ENCODE results near the gene OSGEPL1. TPM values are rescaled to one million over a fixed set of nuclear protein-coding genes. Genes with fewer than 3 reads are reported as not detected.

OSGEPL1 gene
- total and polyA plus RNA-seq, 2 of the 4 experiments (the other 2 are of a cell fraction) = 5.0 to 6.8 TPM

- H3K18ac ChIP-seq (ENCODE audit: low read depth, low read length) = no peak overlapping the region
- H4K20me1 ChIP-seq (ENCODE audit: insufficient read depth, low read length) = no peaks in the 10 kb centered on the region
- TF ChIP-seq MXI1 (IDR thresholded peaks at IDR 0.05; ENCODE audit: borderline replicate concordance, low read depth, low read length) (no peak), CEBPB (IDR thresholded peaks at IDR 0.05; ENCODE audit: low read depth, low read length) (no peak), NFE2L2 (IDR thresholded peaks at IDR 0.05; ENCODE audit: low read depth, low read length) (no peak), MAZ (IDR thresholded peaks at IDR 0.05; ENCODE audit: borderline replicate concordance, low read depth, low read length) (no peak), MAFK (IDR thresholded peaks at IDR 0.05; ENCODE audit: low read depth, low read length) (no peak), RCOR1 (IDR thresholded peaks at IDR 0.05; ENCODE audit: insufficient replicate concordance, low read length) (no peak), CTCF (conservative IDR thresholded peaks at IDR 0.05; ENCODE audit: low read depth, low read length) (no peak), RAD21 (IDR thresholded peaks at IDR 0.05; ENCODE audit: low read length) (no peak), CHD1 (IDR thresholded peaks at IDR 0.05; ENCODE audit: low read depth, low read length) (no peak), FOS (IDR thresholded peaks at IDR 0.05; ENCODE audit: low read depth, low read length) (no peak), RFX5 (IDR thresholded peaks at IDR 0.05; ENCODE audit: low read depth, low read length) (no peak), SMC3 (IDR thresholded peaks at IDR 0.05; ENCODE audit: low read depth, low read length) (no peak), USF2 (IDR thresholded peaks at IDR 0.05; ENCODE audit: low read depth, low read length) (no peak), BHLHE40 (IDR thresholded peaks at IDR 0.05; ENCODE audit: low read depth, low read length) (no peak), ELK1 (IDR thresholded peaks at IDR 0.05; ENCODE audit: borderline replicate concordance, low read depth, low read length) (no peak), POLR2A (IDR thresholded peaks at IDR 0.05; ENCODE audit: low read depth, low read length) (no peak)
- H3K14ac ChIP-seq (replicated peaks; ENCODE audit: low read depth, low read length) = no peak overlapping the region
- H3K4me1 ChIP-seq (ENCODE audit: control insufficient read depth, insufficient read depth, low read length) = 0 out of 2 replicates have a peak, but pooled peaks cover 2% of the 10 kb centered on the region
- intact Hi-C loops (cut with micrococcal nuclease) (no loop called here), in situ Hi-C loops (cut with MboI; ENCODE audit: low sequenced_read_pairs) (no loop called here), dilution Hi-C loops (cut with HindIII; ENCODE audit: low sequenced_read_pairs, unreplicated experiment) (no loop called here)
- no peak overlapping the region for H3K4ac ChIP-seq (ENCODE audit: low read depth, low read length)
- H4K5ac ChIP-seq (ENCODE audit: low read depth, low read length) = no peak overlapping the region
- no peak overlapping the region for H3K4me3 ChIP-seq (ENCODE audit: insufficient read depth, low read depth, low read length)
- H3K9ac ChIP-seq (ENCODE audit: low read depth, low read length) = no peak overlapping the region
- DNase-seq (no peak), ATAC-seq (ENCODE audit: low read depth) (peak; percentile 35; the same call in 1 of the 2 replicates)
- no peaks in the 10 kb centered on the region for H3K79me1 ChIP-seq (ENCODE audit: low read depth in 1 of 2, low read length in 2 of 2)
- no peak overlapping the region for H4K91ac ChIP-seq (ENCODE audit: insufficient read depth, low read depth, low read length)
- H3K27ac ChIP-seq (ENCODE audit: insufficient read depth, low read length) = no peak overlapping the region
- no peak overlapping the region for H4K8ac ChIP-seq (ENCODE audit: low read depth in 2 of 2, low read length in 2 of 2)
- H2BK5ac ChIP-seq (ENCODE audit: low read depth, low read length, poor library complexity, severe bottlenecking) = no peak overlapping the region
- ChIA-PET CTCF (no interaction called here), POLR2A (ENCODE audit: unreplicated experiment) (no interaction called here)
- no peaks in the 10 kb centered on the region for H3K27me3 ChIP-seq (ENCODE audit: control insufficient read depth, insufficient read depth, low read length)
- H3K23ac ChIP-seq (ENCODE audit: low read depth, low read length) = no peak overlapping the region
- no peak overlapping the region for H2AK5ac ChIP-seq (ENCODE audit: low read depth, low read length)
- WGBS, 2 experiments (ENCODE audit: extremely low coverage in 2 of 2, insufficient read length in 1 of 2) = no CpG with 5 or more reads among the region's 1 CpG
- no peak overlapping the region for H2AK9ac ChIP-seq (replicated peaks; ENCODE audit: low read depth, low read length, poor library complexity)
- H3K56ac ChIP-seq (ENCODE audit: extremely low read depth, insufficient read depth, low read length) = no peak overlapping the region
- H2AFZ ChIP-seq (replicated peaks; ENCODE audit: low read length, poor library complexity) = no peak overlapping the region
- H2BK20ac ChIP-seq (ENCODE audit: low read depth, low read length) = no peak overlapping the region
- no peak overlapping the region for H2BK120ac ChIP-seq (ENCODE audit: low read depth, low read length)
- H3K9me1 ChIP-seq (ENCODE audit: insufficient read depth, low read length) = no peaks in the 10 kb centered on the region
- H3K9me3 ChIP-seq (ENCODE audit: control insufficient read depth, insufficient read depth, low read length) = no peaks in the 10 kb centered on the region
- BruUV-seq (replicated peaks) = no TSS peak
- 0 out of 2 replicates have a peak, but pooled peaks cover 2% of the 10 kb centered on the region for H3K36me3 ChIP-seq (ENCODE audit: control insufficient read depth, insufficient read depth, low read length)
- H2BK15ac ChIP-seq (ENCODE audit: low read depth, low read length) = no peak overlapping the region
- no peak overlapping the region for H3K4me2 ChIP-seq (ENCODE audit: low read depth, low read length)
These were observed 36.3 kb downstream of the OSGEPL1 start for GRCh38 chr2:189726271-189726670.

Measured in IMR-90 (cell line).